HepG2 (cell line): ENCODE results near the gene VEGFA. TPM values are rescaled to one million over a fixed set of nuclear protein-coding genes. Genes with fewer than 3 reads are reported as not detected.

ENCODE experiments used
- ARID2 ChIP-seq: sonication (generic); formaldehyde crosslinking; IDR thresholded peaks from 2 replicates; pipeline ENCODE4 v1.8.1; 2022; ENCODE audit warnings: mild to moderate bottlenecking, missing genetic modification reagents, borderline replicate concordance
- ATF5 ChIP-seq: sonication (generic); formaldehyde crosslinking; IDR thresholded peaks from 2 replicates; pipeline ENCODE4 v1.4.0; 2020; ENCODE audit warnings: mild to moderate bottlenecking, low read depth, missing genetic modification reagents
- DNMT1 ChIP-seq: sonication (generic); formaldehyde crosslinking; IDR thresholded peaks from 2 replicates; pipeline ENCODE4 v1.5.1; 2020; ENCODE audit warnings: mild to moderate bottlenecking, missing genetic modification reagents
- HDAC2 ChIP-seq: sonication (generic); formaldehyde crosslinking; IDR thresholded peaks from 2 replicates; pipeline ENCODE4 v1.4.0; 2020; ENCODE audit warnings: missing genetic modification reagents
- KLF12 ChIP-seq: sonication (generic); formaldehyde crosslinking; IDR thresholded peaks from 2 replicates; pipeline ENCODE4 v1.4.0; 2020; ENCODE audit warnings: missing genetic modification reagents, borderline replicate concordance
- MEF2D ChIP-seq: sonication (generic); formaldehyde crosslinking; IDR thresholded peaks from 2 replicates; pipeline ENCODE4 v1.5.1; 2020; ENCODE audit warnings: mild to moderate bottlenecking, missing genetic modification reagents
- MNT ChIP-seq: fragments of 450-650 bp; IDR thresholded peaks from 2 replicates; pipeline ENCODE4 v1.6.1; 2016
- MTF1 ChIP-seq: sonication (generic); formaldehyde crosslinking; IDR thresholded peaks from 2 replicates; pipeline ENCODE4 v1.5.0; 2020; ENCODE audit warnings: missing genetic modification reagents
- NR3C1 ChIP-seq: sonication (generic); formaldehyde crosslinking; IDR thresholded peaks from 2 replicates; pipeline ENCODE4 v1.4.0; 2020; ENCODE audit warnings: missing genetic modification reagents
- PBX3 ChIP-seq: sonication (generic); formaldehyde crosslinking; IDR thresholded peaks from 2 replicates; pipeline ENCODE4 v1.8.1; 2023; ENCODE audit warnings: missing genetic modification reagents, inconsistent platforms, borderline replicate concordance
- PCBP1 ChIP-seq: fragments of 200-400 bp; formaldehyde crosslinking; IDR thresholded peaks from 2 replicates; pipeline ENCODE4 v1.6.1; 2017; ENCODE audit warnings: mild to moderate bottlenecking, low read depth, low read length, borderline replicate concordance
- RELA ChIP-seq: sonication (generic); formaldehyde crosslinking; IDR thresholded peaks from 2 replicates; pipeline ENCODE4 v1.4.0; 2020; ENCODE audit warnings: missing genetic modification reagents
- SALL2 ChIP-seq: sonication (generic); formaldehyde crosslinking; IDR thresholded peaks from 2 replicates; pipeline ENCODE4 v1.8.1; 2023; ENCODE audit warnings: mild to moderate bottlenecking, missing genetic modification reagents, inconsistent platforms
- SPEN ChIP-seq: sonication (generic); formaldehyde crosslinking; IDR thresholded peaks from 2 replicates; pipeline ENCODE4 v1.5.1; 2020; ENCODE audit warnings: low read depth, mild to moderate bottlenecking, missing genetic modification reagents
- STAG1 ChIP-seq: sonication (generic); formaldehyde crosslinking; IDR thresholded peaks from 2 replicates; pipeline ENCODE4 v1.4.0; 2020; ENCODE audit warnings: missing genetic modification reagents
- SUZ12 ChIP-seq: fragments of 150-350 bp; IDR thresholded peaks from 2 replicates; pipeline ENCODE4 v1.6.1; 2014; ENCODE audit warnings: low read depth, low read length
- TBP ChIP-seq: sonication (generic); formaldehyde crosslinking; IDR thresholded peaks from 2 replicates; pipeline ENCODE4 v1.5.0; 2020; ENCODE audit warnings: missing genetic modification reagents
- TMF1 ChIP-seq: sonication (generic); formaldehyde crosslinking; IDR thresholded peaks from 2 replicates; pipeline ENCODE4 v1.8.1; 2022; ENCODE audit warnings: low read depth, missing genetic modification reagents
- ZBTB14 ChIP-seq: sonication (generic); formaldehyde crosslinking; IDR thresholded peaks from 2 replicates; pipeline ENCODE4 v1.4.0; 2020; ENCODE audit warnings: missing genetic modification reagents
- ZBTB42 ChIP-seq: sonication (generic); formaldehyde crosslinking; IDR thresholded peaks from 2 replicates; pipeline ENCODE4 v1.5.0; 2020; ENCODE audit warnings: mild to moderate bottlenecking, missing genetic modification reagents
- ZNF33A ChIP-seq: sonication (generic); formaldehyde crosslinking; IDR thresholded peaks from 2 replicates; pipeline ENCODE4 v1.5.1; 2020; ENCODE audit warnings: missing genetic modification reagents, mild to moderate bottlenecking, moderate library complexity, borderline replicate concordance
- ZNF354B ChIP-seq: sonication (generic); formaldehyde crosslinking; IDR thresholded peaks from 2 replicates; pipeline ENCODE4 v1.8.0; 2022; ENCODE audit warnings: mild to moderate bottlenecking, missing genetic modification reagents
- ZNF556 ChIP-seq: sonication (generic); formaldehyde crosslinking; IDR thresholded peaks from 2 replicates; pipeline ENCODE4 v1.4.0; 2020; ENCODE audit warnings: mild to moderate bottlenecking, missing genetic modification reagents, borderline replicate concordance
- ZNF790 ChIP-seq: sonication (generic); formaldehyde crosslinking; IDR thresholded peaks from 2 replicates; pipeline ENCODE4 v1.8.0; 2022; ENCODE audit warnings: missing genetic modification reagents, mild to moderate bottlenecking, borderline replicate concordance
- polyA plus RNA-seq, 8 experiments: library from polyadenylated mRNA; depleted of rRNA in 3 of 8; stranded (reverse) in 7 of 8; unstranded in 1 of 8; fragments of >200 nt; fragmentation: Illumina TruSeq in 4 of 8; extraction: Trizol in 4 of 8; gene quantifications; 2 replicates each; pipeline versions ENCODE4 v1.2.1 to v1.2.3, GENCODE V29; 2011 to 2016; ENCODE audit warnings: low read depth in 4 of 8, missing spikeins in 1 of 8, mixed read lengths in 1 of 8; ENCODE audit not compliant: insufficient read depth in 1 of 8
- total RNA-seq, 5 experiments: library from RNA; depleted of rRNA; stranded (reverse); fragments of >200 nt; fragmentation: Illumina TruSeq; extraction: Trizol; gene quantifications; 2 replicates each; pipeline ENCODE4 v1.2.3, GENCODE V29; 2016; ENCODE audit warnings: low read depth in 1 of 5

VEGFA gene
- total and polyA plus RNA-seq, 2 of the 13 experiments (the other 11 are each of a cell fraction or from before 2014, with no cell fraction given): 68.1 to 629 TPM

- TF ChIP-seq ZNF790 (CRISPR knock-in tag): peak; percentile 21; the same call in 1 of the 2 replicates
- peak; percentile 9; the same call in 1 of the 2 replicates for TF ChIP-seq DNMT1 (CRISPR knock-in tag)
- 0 out of 2 replicates have a peak, but pooled peaks have one; percentile 83 for TF ChIP-seq ZBTB42 (CRISPR knock-in tag)
- peak; percentile 3; the same call in 1 of the 2 replicates for TF ChIP-seq ZBTB14 (CRISPR knock-in tag)
- TF ChIP-seq KLF12 (CRISPR knock-in tag): peak; percentile 12; the same call in 1 of the 2 replicates
- TF ChIP-seq NR3C1 (CRISPR knock-in tag): no peak
- no peak; the same call in 1 of the 2 replicates for TF ChIP-seq RELA
- no peak for TF ChIP-seq MEF2D (CRISPR knock-in tag)
- no peak for TF ChIP-seq TBP (CRISPR knock-in tag)
- peak; percentile 10 for TF ChIP-seq SPEN
- 0 out of 2 replicates have a peak, but pooled peaks have one; percentile 26 for TF ChIP-seq PCBP1
- 0 out of 2 replicates have a peak, but pooled peaks have one; percentile 51 for TF ChIP-seq ZNF354B
- TF ChIP-seq ZNF556 (CRISPR knock-in tag): peak; percentile 10; the same call in 1 of the 2 replicates
- TF ChIP-seq MNT: no peak
- no peak; the same call in 1 of the 2 replicates for TF ChIP-seq STAG1 (CRISPR knock-in tag)
- TF ChIP-seq ZNF33A (CRISPR knock-in tag): 0 out of 2 replicates have a peak, but pooled peaks have one; percentile 54
- 0 out of 2 replicates have a peak, but pooled peaks have one; percentile 59 for TF ChIP-seq TMF1 (CRISPR knock-in tag)
- 0 out of 2 replicates have a peak, but pooled peaks have one; percentile 15 for TF ChIP-seq MTF1 (CRISPR knock-in tag)
- TF ChIP-seq SALL2 (CRISPR knock-in tag): no peak
- TF ChIP-seq PBX3: no peak
- TF ChIP-seq SUZ12: no peak
- TF ChIP-seq HDAC2 (CRISPR knock-in tag): no peak
- no peak for TF ChIP-seq ARID2 (CRISPR knock-in tag)
- TF ChIP-seq ATF5 (CRISPR knock-in tag): peak; percentile 15; the same call in 1 of the 2 replicates
Measured at GRCh38 chr6:43770372-43771209, 580 bp downstream of the VEGFA start (continued).
